Subcutaneous adipose tissue (tissue), 4 donors: ENCODE data around the gene TBX21. TPM values are rescaled to one million over a fixed set of nuclear protein-coding genes. Genes with fewer than 3 reads are reported as not detected.

ENCODE experiments used
- total RNA-seq, 4 donors: library from RNA; depleted of rRNA; stranded (reverse); fragments of >200 nt; gene quantifications; one replicate each; pipeline ENCODE4 v1.1.0, GENCODE V29; 2016
- TF ChIP-seq, protein P1 (sequence below): fragments of 450-650 bp; IDR thresholded peaks from one replicate; pipeline ENCODE4 v1.5.1; 2016; ENCODE audit warnings: low read depth, mild to moderate bottlenecking, control low read depth, antibody characterized with exemption, moderate library complexity

The TBX21 gene
- total RNA-seq, 4 donors from 2014 or later, result 0.66 to 4.6 (median 2.8) TPM

DNA sequence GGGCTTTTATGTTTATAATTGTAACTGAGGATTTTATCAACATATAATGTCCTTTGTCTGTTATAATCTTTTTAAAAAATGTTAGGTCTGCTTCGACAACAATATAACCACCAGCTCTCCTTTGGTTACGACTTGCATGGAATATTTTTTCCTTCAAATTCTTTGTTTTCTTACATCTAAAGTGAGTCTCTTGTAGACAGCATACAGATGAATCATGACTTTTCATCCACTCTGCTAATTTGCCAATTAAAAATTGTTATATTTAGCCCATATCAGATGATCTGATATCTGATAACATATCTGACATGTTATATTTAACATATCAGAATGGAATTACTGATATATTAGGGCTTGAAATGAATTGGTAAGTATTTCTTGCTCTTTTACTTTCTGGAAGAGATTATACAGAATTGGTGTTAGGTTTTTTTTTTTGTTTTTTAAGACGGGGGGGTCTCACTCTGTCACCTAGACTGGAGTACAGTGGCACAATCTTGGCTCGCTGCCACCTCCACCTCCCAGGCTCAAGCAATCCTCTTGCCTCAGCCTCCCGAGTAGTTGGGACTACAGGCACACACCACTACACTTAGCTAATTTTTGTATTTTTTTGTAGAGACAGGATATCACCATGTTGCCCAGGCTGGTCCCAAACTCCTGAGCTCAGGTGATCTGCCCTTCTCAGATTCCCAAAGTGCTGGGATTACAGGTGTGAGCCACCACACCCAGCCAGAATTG, 27.5 kb downstream of the TBX21 start:
- TF ChIP-seq, protein P1, sequence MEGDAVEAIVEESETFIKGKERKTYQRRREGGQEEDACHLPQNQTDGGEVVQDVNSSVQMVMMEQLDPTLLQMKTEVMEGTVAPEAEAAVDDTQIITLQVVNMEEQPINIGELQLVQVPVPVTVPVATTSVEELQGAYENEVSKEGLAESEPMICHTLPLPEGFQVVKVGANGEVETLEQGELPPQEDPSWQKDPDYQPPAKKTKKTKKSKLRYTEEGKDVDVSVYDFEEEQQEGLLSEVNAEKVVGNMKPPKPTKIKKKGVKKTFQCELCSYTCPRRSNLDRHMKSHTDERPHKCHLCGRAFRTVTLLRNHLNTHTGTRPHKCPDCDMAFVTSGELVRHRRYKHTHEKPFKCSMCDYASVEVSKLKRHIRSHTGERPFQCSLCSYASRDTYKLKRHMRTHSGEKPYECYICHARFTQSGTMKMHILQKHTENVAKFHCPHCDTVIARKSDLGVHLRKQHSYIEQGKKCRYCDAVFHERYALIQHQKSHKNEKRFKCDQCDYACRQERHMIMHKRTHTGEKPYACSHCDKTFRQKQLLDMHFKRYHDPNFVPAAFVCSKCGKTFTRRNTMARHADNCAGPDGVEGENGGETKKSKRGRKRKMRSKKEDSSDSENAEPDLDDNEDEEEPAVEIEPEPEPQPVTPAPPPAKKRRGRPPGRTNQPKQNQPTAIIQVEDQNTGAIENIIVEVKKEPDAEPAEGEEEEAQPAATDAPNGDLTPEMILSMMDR, result no peak

DNA sequence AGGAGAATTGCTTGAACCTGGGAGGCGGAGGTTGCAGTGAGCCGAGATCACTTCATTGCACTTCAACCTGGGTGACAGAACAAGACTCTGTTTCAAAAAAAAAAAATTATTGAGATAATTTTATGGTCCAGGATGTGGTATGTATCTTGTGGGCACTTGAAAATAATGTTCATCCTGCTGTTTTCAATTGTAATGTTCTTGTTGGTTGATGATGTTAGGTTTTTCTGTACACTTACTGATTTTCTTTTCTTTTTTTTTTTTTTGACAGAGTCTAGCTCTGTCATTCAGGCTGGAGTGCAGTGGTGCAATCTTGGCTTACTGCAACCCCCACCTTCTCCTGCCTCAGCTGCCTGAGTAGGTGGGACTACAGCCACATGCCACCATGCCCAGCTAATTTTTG, 29.7 kb downstream of the TBX21 start:
- TF ChIP-seq, protein P1, result no peak

DNA sequence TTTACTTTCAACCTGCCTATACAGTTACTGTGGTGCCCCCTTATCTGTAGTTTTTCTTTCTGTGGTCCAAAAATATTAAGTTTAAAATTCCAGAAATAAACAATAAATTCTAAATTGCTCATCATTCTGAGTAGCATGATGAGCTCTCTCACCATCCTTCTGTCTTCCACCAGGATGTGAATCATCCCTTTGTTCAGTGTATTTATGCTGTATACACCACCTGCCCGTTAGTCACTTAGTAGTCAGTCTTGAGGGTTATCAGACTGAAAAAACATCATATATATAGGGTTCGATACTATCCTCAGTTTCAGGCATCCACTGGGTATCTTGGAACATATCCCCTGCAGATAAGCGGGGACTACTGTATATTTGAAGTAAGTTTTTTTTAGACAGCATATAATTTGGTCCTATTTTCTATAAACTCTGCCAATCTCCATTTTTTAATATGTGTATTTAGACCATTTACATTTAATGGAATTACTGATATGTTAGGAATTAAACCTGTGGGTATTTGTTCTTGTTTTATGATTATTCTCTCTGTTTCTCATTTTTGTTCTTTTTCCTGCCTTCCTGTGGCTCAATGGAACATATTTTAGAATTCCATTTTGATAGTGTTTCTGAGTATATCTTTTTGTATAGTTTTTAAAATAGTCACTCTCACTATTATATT, 31.0 kb downstream of the TBX21 start:
- TF ChIP-seq, protein P1, result no peak

DNA sequence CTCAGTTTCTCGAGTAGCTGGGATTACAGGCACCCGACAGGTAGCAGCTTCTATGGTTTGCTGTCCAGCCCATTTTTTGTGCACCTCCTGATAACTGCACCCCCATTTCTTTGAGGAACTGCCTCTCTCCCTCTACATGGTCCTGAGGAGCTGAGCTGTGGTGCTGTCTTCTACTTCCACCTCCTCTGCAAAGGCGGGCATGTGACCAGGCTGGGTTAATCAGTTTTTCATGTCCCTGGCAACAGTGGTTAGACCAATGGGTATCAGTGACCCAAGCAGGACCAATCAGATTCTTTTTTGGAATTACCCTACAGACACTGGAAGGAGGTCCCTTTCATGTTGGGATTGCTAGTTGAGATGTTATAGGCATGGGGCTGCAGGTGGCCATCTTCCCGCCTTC, 41.3 kb downstream of the TBX21 start:
- TF ChIP-seq, protein P1, result no peak

DNA sequence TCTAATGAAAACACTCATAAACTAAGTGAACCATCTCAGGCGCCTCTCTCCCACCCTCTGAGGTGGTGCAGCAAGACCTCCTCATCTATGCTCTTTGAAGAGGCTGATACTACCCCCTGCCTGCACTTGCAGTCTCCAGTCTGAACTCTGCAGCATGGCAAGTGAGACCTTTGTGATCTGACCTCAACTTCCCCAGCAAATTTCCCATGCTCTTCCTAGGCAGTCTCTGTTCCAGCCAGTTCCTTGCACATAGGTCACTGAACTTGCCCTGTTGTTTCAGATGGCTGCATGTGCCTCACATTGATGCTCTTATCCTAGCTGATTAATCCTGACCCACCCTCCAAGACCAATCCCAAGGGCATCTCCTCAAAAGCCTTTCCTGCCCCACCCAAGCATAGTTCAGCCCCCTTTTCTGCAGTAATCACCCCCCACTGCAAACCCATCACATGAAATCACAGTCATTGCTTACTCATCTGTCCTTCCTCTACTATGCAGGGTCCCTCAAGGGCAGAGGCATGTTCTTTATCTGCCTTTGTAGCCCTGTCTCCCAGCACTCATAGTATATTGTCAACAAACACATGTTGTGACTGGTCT, 42.0 kb downstream of the TBX21 start:
- TF ChIP-seq, protein P1, result no peak

DNA sequence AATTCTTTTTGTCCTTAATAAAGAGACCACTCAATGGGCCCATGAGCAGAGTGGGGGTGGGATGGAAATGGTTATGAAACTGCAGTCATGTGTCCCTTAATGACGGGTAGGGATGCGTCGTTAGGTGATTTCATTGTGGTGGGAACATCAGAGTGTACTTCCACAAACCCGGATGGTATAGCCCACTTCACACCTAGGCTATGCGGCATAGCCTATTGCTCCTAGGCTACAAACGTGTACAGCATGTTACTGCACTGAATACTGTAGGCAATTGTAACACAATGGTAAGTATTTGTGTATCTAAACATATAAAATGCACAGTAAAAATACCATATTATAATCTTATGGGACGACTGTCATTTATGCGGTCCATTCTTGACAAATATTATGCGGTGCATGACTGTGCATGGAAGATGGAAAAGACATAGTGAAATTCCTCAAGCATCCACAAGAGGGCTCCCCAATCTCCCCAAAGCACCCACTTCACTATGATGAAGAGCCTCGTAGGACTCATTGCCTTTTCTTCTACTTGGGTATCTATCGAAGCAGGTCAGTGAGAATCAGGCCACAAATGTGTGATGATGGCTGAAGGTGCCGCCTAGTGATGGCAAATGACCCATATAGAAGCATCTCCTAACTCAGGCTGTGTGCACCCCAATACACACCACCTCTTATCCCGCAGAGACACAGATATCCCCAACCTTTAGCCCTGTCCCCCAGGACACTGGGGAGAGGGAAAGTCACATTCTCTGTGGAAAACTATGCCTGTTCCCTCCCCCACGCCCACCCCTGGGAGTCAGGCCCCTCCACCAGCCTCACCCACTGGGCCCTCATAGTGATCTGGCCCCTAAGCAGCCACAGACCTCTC, 43.5 kb downstream of the TBX21 start:
- TF ChIP-seq, protein P1, result no peak

DNA sequence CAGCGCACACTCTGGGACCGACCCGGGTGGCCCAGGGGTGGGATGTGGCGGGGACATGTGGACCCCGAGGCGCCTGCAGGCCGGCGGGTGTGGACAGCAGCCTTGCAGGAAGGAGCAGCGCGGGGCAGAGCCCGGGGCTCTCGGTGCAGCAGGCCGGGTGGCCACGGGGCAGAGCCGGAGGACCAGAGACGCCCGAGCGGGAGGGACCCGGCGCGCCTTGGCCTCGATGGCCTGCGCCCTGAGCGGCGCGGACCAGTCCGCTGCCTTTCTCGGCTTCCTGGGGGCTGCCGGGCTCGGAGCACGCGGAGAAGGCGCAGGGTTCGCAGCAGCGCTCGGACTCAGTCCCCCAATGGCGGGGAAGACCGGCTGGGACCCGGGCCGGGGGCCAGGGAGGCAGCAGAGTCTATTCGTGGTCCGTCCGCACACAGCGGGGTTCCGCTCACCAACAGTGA, 45.2 kb downstream of the TBX21 start:
- TF ChIP-seq, protein P1, result no peak
